ENCODE data around the gene PRKN. TPM values are rescaled to one million over a fixed set of nuclear protein-coding genes. Genes with fewer than 3 reads are reported as not detected.

The PRKN gene
- total RNA-seq, 1 donor from 2014 or later = 2.8 TPM

GRCh38 chr6:162230147-162230752 lies 497.3 kb downstream of the PRKN start:
- Histone ChIP-seq H4K20me1 (ENCODE audit: low read depth) (no peaks in the 10 kb centered on the region), H3K9ac (no peak overlapping the region), H2AFZ (replicated peaks) (no peak overlapping the region), H3K79me2 (ENCODE audit: low read depth) (no peaks in the 10 kb centered on the region), H3K36me3 (no peaks in the 10 kb centered on the region), H3K4me3 (no peak overlapping the region), H3K9me3 (ENCODE audit: low read depth) (no peaks in the 10 kb centered on the region), H3K27ac (no peak overlapping the region), H3F3A (ENCODE audit: low read depth) (no peaks in the 10 kb centered on the region), H3K4me1 (no peaks in the 10 kb centered on the region), H3K4me2 (no peak overlapping the region), H3K27me3 (no peaks in the 10 kb centered on the region)
- DNase-seq (ENCODE audit: low spot score) = no peak
- peaks cover 3% of the 10 kb centered on the region for H3K4me1 Mint-ChIP-seq
- no peaks in the 10 kb centered on the region for H3K9me3 Mint-ChIP-seq
- no peak overlapping the region for H3K27ac Mint-ChIP-seq
- H3K27me3 Mint-ChIP-seq (ENCODE audit: insufficient read depth, low read depth) = peaks cover 2% of the 10 kb centered on the region
- TF ChIP-seq EZH2phosphoT487 (IDR thresholded peaks at IDR 0.05) (no peak), CTCF (IDR thresholded peaks at IDR 0.05) (no peak), EZH2 (IDR thresholded peaks at IDR 0.05) (no peak)
- H3K36me3 Mint-ChIP-seq = peaks cover 2% of the 10 kb centered on the region
- no peak overlapping the region for H3K4me3 Mint-ChIP-seq

GRCh38 chr6:162229093-162229492 lies 498.5 kb downstream of the PRKN start:
- no peaks in the 10 kb centered on the region for H4K20me1 ChIP-seq (ENCODE audit: low read depth)
- no peak for TF ChIP-seq CTCF (IDR thresholded peaks at IDR 0.05)
- no peak for TF ChIP-seq EZH2 (IDR thresholded peaks at IDR 0.05)
- no peak for TF ChIP-seq EZH2phosphoT487 (IDR thresholded peaks at IDR 0.05)

DNA sequence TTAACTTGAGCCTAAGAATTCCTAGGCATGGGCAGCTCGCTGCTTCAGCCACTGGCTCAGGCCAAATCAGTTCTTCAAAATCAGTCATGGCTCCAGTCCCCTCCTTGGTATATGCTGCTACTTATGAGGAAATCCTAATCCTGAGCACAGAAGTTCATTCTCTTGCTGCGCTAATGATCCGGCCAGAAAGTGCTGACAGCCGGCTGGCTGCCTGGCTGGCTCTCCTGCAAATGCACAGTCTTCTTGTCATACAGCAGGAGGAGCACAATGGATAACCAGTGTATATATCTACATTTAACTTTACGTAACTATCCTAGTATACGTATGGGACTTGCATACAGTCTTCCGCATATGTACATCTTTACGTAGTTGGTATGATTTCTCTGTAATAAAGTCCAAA lies 500.8 kb downstream of the PRKN start:
- Mint-ChIP-seq H3K27me3 (ENCODE audit: insufficient read depth, low read depth) (peaks cover 2% of the 10 kb centered on the region), H3K4me3 (no peak overlapping the region), H3K27ac (no peak overlapping the region), H3K4me1 (no peaks in the 10 kb centered on the region), H3K9me3 (no peaks in the 10 kb centered on the region), H3K36me3 (peaks cover 2% of the 10 kb centered on the region)
- Histone ChIP-seq H3K4me2 (no peak overlapping the region), H3K4me3 (no peak overlapping the region), H3K79me2 (ENCODE audit: low read depth) (no peaks in the 10 kb centered on the region), H3K4me1 (no peaks in the 10 kb centered on the region), H3K36me3 (no peaks in the 10 kb centered on the region), H3F3A (ENCODE audit: low read depth) (no peaks in the 10 kb centered on the region), H2AFZ (replicated peaks) (no peak overlapping the region), H3K27ac (no peak overlapping the region), H3K9me3 (ENCODE audit: low read depth) (no peaks in the 10 kb centered on the region), H3K9ac (no peak overlapping the region), H4K20me1 (ENCODE audit: low read depth) (no peaks in the 10 kb centered on the region), H3K27me3 (no peaks in the 10 kb centered on the region)
- no peak for TF ChIP-seq CTCF (IDR thresholded peaks at IDR 0.05)
- no peak for TF ChIP-seq EZH2phosphoT487 (IDR thresholded peaks at IDR 0.05)
- TF ChIP-seq EZH2 (IDR thresholded peaks at IDR 0.05) = no peak
- no peak for DNase-seq (ENCODE audit: low spot score)

More at GRCh38 chr6:162229093-162229492, 498.5 kb downstream of the PRKN start:
- peaks cover 2% of the 10 kb centered on the region for H3K36me3 Mint-ChIP-seq
- Histone ChIP-seq H3K9me3 (ENCODE audit: low read depth) (no peaks in the 10 kb centered on the region), H2AFZ (replicated peaks) (no peak overlapping the region), H3K4me2 (no peak overlapping the region), H3K36me3 (no peaks in the 10 kb centered on the region), H3K4me3 (no peak overlapping the region), H3K4me1 (no peaks in the 10 kb centered on the region), H3K9ac (no peak overlapping the region), H3K27me3 (no peaks in the 10 kb centered on the region), H3F3A (ENCODE audit: low read depth) (no peaks in the 10 kb centered on the region), H3K79me2 (ENCODE audit: low read depth) (no peaks in the 10 kb centered on the region), H3K27ac (no peak overlapping the region)
- H3K27ac Mint-ChIP-seq = no peak overlapping the region
- no peak for DNase-seq (ENCODE audit: low spot score)
- no peaks in the 10 kb centered on the region for H3K9me3 Mint-ChIP-seq
- H3K27me3 Mint-ChIP-seq (ENCODE audit: insufficient read depth, low read depth) = peaks cover 2% of the 10 kb centered on the region
- no peak overlapping the region for H3K4me3 Mint-ChIP-seq
- H3K4me1 Mint-ChIP-seq = peaks cover 3% of the 10 kb centered on the region

Measured in neural progenitor cell (in vitro differentiated cells).